H54 (cell line): ENCODE results near the gene ZFHX3.
A peak's percentile ranks its signal among the peaks of the same experiment; 100 is the strongest.

ENCODE experiments used
- DNase-seq: peaks from one replicate; pipeline ENCODE4 v3.0.0; 2011; ENCODE audit warnings: low spot score, mixed read lengths; ENCODE audit not compliant: insufficient read length
- FAIRE-seq: peaks from 3 replicates; lab custom pipeline; 2011; peaks lifted over from hg19 to GRCh38; lab: Jason Lieb, UNC
- POLR2A ChIP-seq: IDR thresholded peaks from 2 replicates; pipeline ENCODE4 v1.6.1; 2011; ENCODE audit warnings: low read depth, mild to moderate bottlenecking, low read length

Gene ZFHX3

DNA sequence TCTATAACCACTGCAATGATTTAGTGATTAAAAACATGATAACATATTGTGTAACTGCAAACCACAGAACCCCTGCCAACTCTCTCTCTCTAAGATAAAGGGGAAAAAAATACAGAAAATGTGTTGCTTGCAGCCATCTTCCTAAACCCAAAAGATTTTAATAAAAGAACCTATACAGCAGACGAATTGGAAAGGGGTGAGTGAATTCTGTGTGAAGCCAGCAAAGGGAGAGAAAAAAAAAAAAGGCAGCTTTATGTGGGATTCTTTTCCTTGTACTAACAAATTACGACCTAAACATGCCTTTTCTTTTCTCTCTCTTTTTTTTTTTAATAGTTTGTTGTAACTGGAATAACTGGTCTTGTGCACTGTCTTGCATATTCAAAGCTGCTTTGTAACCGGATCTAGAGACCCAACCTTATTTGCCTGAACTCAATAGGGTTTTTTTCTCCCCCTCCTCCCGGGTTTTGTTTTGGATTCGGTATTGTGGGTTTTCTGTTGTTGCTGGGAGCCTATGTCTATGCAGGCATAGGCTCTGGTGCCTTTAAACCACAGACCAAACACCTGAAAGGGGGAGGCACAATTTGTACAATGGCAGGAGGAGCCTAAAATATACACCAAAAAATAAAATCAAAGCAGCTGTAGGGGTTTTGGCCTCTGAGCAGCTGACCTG lies 7.0 kb upstream of the ZFHX3 start:
- DNase-seq (no peak), FAIRE-seq (no peak)
- TF ChIP-seq POLR2A = no peak

DNA sequence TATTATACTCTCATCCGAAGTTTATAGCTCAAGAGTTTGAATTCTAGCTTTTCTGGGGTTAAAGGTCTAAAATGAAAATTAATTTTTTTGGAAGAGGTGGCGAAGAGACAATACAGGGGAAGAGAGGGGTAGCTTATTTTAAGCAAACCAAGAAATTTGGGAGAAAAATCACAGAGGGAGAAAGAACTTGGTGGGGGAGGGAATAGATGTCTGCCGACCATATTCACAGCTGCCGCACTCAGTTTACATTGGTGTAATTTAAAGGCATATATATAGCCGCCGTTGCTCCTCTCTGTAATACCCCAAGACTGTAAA lies 6.5 kb upstream of the ZFHX3 start:
- FAIRE-seq (no peak), DNase-seq (no peak)
- TF ChIP-seq POLR2A = no peak

DNA sequence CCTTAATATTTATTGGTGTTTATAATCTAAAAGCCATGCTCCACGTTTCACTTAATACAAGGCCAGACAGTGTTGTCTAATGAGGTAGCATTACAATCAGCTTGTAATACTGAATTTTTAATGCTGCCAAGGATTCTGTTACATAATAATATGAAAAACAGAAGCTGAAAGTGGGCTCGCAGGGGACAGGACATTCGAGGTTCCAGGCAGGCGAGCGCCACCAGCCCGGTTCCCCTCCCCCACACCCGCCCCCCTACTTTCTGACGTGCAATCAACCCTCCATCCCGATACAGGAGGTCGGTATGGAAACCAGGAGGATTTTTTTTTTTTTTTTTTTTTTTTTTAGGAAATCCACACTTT lies 6.2 kb upstream of the ZFHX3 start:
- FAIRE-seq (no peak), DNase-seq (no peak)
- no peak for TF ChIP-seq POLR2A

DNA sequence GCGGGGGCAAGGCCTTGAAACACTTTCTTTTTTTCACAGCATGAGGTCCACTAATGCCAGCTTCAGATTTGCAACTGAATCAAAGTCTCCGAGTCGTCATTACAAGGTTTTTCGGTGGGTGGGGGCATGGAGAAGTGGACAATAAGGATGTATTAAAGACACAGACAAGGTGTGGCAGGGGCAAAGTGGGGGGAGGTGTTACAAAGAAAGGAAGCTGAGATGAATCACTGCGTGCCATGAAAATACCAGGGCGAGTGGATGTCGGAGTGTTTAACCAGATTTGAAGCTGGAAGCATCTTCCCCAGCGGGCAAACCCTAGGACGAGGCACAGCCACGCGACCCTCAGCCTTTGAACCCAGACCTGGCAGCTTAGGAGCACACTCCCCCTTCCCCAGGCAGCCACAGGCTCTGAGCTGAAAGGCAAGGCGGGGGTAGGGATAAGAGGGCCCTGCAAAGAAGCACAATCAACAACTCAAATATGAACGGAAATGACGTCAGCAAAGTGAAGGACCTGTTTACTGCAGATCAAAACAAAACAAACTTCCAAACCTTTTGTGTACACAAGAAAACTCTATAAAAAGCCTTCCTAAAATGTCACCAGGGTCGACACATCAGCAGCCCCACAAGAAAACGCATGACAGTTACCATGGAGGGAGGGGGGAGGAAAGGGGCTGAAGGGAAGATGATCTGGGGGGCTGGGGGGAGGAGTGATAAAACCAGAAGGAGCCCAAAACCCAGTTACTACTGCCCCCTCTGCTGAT lies 5.6 kb upstream of the ZFHX3 start:
- FAIRE-seq (peak; percentile 38), DNase-seq (no peak)
- TF ChIP-seq POLR2A = no peak

DNA sequence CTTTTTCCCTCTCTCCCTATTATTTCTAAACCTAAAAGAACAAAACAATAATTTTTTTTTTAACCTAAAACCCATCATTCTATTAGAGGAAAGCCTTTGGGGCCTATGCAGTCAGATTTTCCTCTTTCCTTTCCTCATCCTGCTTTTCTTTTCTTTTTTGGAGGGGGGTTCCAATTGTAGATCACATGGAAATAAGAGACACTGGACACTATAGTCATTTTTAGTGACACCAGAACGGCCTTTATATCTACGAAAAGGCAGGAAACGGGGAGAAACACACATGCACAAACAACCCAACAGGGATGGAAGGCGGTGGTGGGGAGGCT lies 5.1 kb upstream of the ZFHX3 start:
- FAIRE-seq (no peak), DNase-seq (no peak)
- TF ChIP-seq POLR2A = no peak

DNA sequence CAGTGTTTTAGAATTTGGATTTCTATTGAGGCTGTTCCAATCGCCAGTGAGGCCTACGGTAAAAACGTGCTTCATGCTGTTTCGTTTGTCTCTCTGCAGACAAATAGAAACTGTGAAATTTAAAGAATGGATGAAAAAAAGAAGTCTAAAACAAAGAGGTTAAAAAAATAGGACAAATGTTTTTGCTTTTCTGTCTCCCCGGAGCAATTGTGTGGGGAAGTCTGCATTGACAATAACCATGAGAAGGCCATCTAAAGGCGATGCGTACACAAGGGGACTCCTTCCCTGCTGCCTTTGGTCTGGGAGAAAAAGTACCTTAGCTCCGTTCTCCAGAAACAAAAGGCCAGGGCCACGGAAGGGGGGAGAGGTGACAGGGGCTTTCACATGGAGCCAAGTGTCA lies 4.6 kb upstream of the ZFHX3 start:
- no peak for FAIRE-seq
- no peak for DNase-seq
- no peak for TF ChIP-seq POLR2A

DNA sequence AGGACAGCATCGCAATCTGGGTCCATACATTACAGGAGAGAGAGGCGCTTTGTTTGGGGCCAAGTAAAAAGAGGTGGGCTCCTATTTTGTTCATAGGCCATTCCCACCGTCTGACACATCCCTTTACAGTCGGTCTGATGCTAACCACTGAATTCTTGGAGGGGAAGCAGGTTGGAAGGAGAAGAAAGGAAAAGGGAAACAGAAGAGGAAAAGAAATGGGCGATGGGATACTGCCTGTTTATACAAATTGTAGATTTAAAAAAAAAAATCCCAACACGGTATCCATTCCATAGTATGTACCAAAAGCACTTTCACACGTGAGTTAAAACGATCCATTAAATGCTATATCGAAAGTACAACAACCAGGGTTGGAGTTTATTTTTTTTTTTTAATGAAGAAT lies 4.0 kb upstream of the ZFHX3 start:
- no peak for TF ChIP-seq POLR2A
- FAIRE-seq (no peak), DNase-seq (no peak)

DNA sequence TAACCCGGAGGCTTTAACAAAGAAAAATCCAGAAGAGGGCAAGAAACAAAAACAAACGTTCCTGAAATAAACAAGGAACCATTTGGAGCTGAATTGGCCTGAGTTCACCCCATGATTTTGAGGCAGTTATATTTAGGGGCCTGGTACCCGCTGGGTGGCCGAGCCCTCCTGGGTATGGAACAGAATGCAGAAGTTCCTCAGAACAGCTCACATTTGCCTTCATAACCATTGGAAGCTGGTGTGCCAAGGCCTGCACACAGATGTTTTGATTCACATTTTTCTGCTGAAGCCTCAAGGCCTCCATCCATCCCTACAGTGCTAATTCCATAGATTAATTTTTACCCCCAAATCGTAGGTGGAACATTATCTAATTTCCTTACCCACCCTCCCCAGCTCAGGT lies 3.3 kb upstream of the ZFHX3 start:
- DNase-seq (no peak), FAIRE-seq (no peak)
- TF ChIP-seq POLR2A = no peak

DNA sequence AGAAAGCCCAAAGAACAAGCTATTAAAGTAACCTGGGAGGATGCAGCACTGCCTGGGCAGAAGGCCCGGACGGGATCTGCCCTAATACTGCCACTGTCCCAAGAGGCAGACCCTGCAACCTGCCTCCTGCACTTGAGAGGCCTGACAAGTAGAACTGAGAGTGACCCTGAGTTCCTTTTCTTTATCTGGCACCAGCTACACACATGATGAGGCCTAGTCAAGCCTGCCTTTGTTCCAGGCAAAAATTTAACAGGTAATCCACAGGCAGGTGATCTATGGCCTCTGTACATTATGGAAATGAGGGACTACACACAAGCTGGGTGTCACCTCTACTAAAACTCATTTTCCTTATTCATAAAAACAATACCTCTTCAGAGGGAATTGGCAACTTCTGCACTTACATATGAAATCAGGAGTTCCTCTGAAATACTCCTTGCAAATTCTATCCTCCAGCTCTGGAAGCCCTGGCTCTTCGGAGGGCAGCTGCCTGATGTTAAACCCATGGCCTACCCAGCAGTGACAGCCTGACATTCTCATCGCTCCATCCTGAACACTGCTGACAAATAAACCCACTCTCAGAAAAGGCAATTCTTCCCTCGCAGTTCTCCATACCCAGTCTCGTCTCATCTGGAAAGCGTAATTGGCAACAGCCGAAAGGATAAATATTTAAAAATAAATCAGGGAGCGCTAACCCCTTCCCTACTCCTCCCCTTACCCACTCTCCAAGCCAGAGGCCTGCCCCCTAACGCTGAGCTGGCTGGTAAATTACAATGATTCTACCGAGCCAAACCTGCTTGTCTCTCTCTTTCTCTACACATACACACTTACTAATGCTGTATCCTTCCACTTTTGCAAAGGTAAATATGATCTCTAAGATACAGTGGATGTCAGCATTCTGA lies 2.5 kb upstream of the ZFHX3 start:
- FAIRE-seq = no peak
- DNase-seq = no peak
- no peak for TF ChIP-seq POLR2A

DNA sequence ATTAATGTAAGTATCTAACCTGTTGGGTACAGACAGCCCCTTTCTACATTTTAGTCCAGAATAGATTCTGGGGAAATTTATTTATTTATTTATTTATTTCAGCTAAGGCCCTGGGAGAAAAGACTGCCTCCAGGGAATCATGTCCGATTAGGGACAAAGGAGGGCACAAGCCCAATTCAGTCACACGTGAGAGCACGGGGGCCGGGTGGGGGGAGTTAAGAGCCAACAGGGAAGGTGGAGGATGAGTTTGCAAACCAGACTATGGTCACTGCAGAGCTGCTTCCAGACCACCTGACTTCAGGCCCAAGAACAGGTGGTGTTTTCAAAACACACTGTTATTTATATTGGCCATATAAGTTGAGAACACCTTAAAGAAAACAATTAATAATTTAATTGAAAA lies 1.6 kb upstream of the ZFHX3 start:
- TF ChIP-seq POLR2A = no peak
- no peak for FAIRE-seq
- DNase-seq = no peak

DNA sequence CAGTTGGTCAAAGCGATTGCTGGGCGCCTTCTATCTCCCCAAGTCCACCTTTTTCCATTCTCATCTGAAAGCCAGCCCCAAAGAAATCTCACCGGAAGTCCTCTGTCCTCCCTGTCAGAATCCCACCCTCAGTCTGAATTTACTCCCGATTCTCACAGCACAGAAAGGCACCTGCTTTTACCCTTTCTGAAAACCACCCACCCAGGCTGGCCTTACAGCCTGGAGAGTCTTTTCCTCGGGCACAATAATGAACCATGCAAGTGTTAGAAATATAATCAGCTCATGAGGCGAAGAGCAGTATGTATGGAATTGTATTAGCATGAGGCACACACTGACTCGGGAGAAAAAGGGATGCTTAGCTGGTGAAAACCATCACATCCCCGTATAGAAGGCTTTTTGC lies 1.2 kb upstream of the ZFHX3 start:
- no peak for DNase-seq
- no peak for FAIRE-seq
- no peak for TF ChIP-seq POLR2A

DNA sequence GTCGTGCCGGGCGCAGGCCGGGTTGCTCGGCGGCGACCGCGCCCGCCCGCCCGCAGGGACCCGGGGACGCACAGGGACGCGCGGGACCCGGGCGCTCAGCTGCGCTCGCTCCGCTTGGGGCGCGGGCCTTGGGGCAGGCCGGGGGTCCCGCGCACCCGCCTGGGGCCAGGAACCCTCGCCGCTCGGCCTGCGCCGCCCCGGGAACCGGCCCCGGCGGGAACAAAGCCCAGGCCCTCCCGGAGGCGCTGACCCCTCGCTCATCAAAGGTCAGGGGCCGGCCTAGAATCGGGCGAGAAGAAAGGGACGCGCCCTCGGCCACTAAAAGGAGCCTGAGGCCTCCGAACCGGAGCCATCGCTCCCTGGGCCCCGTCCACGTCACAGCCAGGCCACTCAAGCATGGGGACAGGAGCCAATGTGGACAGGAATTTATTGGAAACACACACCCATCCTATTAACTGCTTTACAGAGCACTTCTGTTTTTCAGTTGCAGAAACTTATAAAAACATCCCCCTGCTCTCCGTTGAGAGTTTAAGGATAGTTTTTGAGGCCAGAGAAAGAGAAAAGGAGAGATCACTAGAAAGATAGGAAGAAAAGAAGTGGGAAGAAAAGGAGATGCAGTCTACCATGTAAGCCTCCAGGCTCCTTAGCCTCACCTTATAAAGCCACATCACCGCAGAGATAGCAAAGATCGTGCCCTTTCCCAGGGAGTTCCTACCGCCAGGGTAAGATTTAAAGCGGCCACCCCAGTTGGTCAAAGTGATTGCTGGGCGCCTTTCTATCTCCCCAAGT lies 558 bp upstream of the ZFHX3 start:
- no peak for TF ChIP-seq POLR2A
- no peak for FAIRE-seq
- no peak for DNase-seq

DNA sequence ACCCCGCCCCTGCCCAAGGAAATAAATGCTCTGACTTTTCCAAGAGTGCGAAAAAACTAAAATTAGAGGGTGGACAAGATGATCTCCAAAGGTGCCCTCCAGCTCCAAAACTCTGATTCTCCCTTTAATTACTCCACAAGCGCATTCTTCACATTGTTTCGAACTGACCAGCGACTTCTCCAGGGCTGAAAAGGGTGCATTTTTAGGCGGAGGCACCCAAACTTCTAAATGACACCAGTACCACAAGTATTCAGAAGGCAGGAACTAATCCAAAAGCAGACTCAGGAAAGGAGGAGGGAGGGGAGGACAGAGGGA lies 750 bp downstream of the ZFHX3 start:
- DNase-seq (no peak), FAIRE-seq (no peak)
- no peak for TF ChIP-seq POLR2A

DNA sequence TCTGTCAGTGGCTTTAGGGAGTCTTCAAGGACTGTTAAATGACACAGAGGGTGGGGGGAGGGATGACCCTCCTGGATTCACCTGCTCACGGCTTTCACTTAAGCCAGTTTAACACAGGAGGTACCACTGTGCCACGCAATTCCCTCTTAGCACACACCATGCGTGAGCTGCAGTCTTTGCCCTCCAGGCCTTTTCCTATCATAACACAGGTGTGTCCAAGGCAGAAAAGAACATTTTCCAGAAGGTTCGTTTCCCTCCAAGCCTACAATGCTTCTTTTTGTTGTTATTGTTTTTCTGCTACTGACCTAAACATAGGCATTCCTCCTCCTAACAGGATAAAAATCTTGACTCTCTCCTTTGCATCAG lies 1.1 kb downstream of the ZFHX3 start:
- DNase-seq (no peak), FAIRE-seq (no peak)
- no peak for TF ChIP-seq POLR2A
